ENCODE data around the gene CHST13.

- TF ChIP-seq POLR2A (IDR thresholded peaks at IDR 0.05; ENCODE audit: low read length) (no peak), GATA1 (IDR thresholded peaks at IDR 0.05; ENCODE audit: low read depth, low read length) (no peak)
These were observed at the start of gene CHST13 for GRCh38 chr3:126523745-126524428.
